Liver (tissue), 9 donors: ENCODE data around the gene NPEPL1. TPM values are rescaled to one million over a fixed set of nuclear protein-coding genes. Genes with fewer than 3 reads are reported as not detected.
"Not testable (repeated sequence)": the region's sequence is repeated elsewhere in the genome, so short reads cannot be mapped to it uniquely, and the experiment has no call there.

ENCODE experiments used
- DNase-seq: peaks from one replicate; pipeline ENCODE4 v3.0.0-alpha.2; 2017; ENCODE audit warnings: low spot score
- H3K27ac ChIP-seq, 2 donors: one replicate each; pipeline ENCODE4 v1.7.0; 2013; ENCODE audit warnings: inconsistent platforms in 2 of 2, low read length in 2 of 2, control low read depth in 1 of 2, low read depth in 1 of 2, mild to moderate bottlenecking in 1 of 2
- H3K27me3 ChIP-seq, 4 donors: one replicate each; pipeline versions ENCODE4 v1.6.1 to v1.7.0; 2013; ENCODE audit warnings: low read length in 3 of 4, inconsistent platforms in 1 of 4, mild to moderate bottlenecking in 1 of 4, moderate library complexity in 1 of 4; ENCODE audit not compliant: control insufficient read depth in 4 of 4, insufficient read depth in 4 of 4
- H3K36me3 ChIP-seq, 4 donors: one replicate each; pipeline versions ENCODE4 v1.6.1 to v1.7.0; 2013; ENCODE audit warnings: low read length in 3 of 4, mild to moderate bottlenecking in 3 of 4, low read depth in 1 of 4, moderate library complexity in 1 of 4; ENCODE audit not compliant: control insufficient read depth in 4 of 4, insufficient read depth in 3 of 4
- H3K4me1 ChIP-seq, 4 donors: one replicate each; pipeline versions ENCODE4 v1.6.1 to v1.7.0; 2013; ENCODE audit warnings: low read length in 3 of 4, mild to moderate bottlenecking in 3 of 4, moderate library complexity in 1 of 4; ENCODE audit not compliant: control insufficient read depth in 4 of 4, insufficient read depth in 4 of 4
- H3K4me3 ChIP-seq, 3 donors: one replicate each; pipeline versions ENCODE4 v1.6.1 to v1.7.0; 2013; ENCODE audit warnings: low read length in 3 of 3, control low read depth in 1 of 3, low read depth in 1 of 3, mild to moderate bottlenecking in 1 of 3
- H3K9ac ChIP-seq, 2 donors: one replicate each; pipeline ENCODE4 v1.7.0; 2013; ENCODE audit warnings: low read length in 2 of 2, mild to moderate bottlenecking in 2 of 2, moderate library complexity in 2 of 2, control low read depth in 1 of 2, low read depth in 1 of 2
- H3K9me3 ChIP-seq, 4 donors: one replicate each; pipeline versions ENCODE4 v1.6.1 to v1.7.0; 2013; ENCODE audit warnings: low read length in 3 of 4; ENCODE audit not compliant: control insufficient read depth in 4 of 4
- CTCF ChIP-seq: fragments of 150-350 bp; IDR thresholded peaks from 2 replicates; pipeline ENCODE4 v1.5.1; 2017; ENCODE audit warnings: improper control_type of control experiment, low read depth, low read length; ENCODE audit not compliant: missing input control
- EGR1 ChIP-seq, 2 donors: IDR thresholded peaks; 2 replicates each; pipeline ENCODE4 v1.6.1; 2016 to 2018; ENCODE audit warnings: antibody characterized with exemption in 2 of 2, low read depth in 2 of 2
- FOXA1 ChIP-seq: IDR thresholded peaks from 2 replicates; pipeline ENCODE4 v1.6.1; 2016; ENCODE audit warnings: antibody characterized with exemption
- FOXA2 ChIP-seq: IDR thresholded peaks from 2 replicates; pipeline ENCODE4 v1.6.1; 2016; ENCODE audit warnings: antibody characterized with exemption
- GABPA ChIP-seq, 2 donors: IDR thresholded peaks in 1 of 2; conservative IDR thresholded peaks in 1 of 2; 2 replicates each; pipeline ENCODE4 v1.6.1; 2016; ENCODE audit warnings: antibody characterized with exemption in 2 of 2, mild to moderate bottlenecking in 1 of 2, moderate library complexity in 1 of 2
- HNF4A ChIP-seq, 2 donors: conservative IDR thresholded peaks; 2 replicates each; pipeline ENCODE4 v1.6.1; 2016; ENCODE audit warnings: antibody characterized with exemption in 2 of 2, mild to moderate bottlenecking in 2 of 2
- HNF4G ChIP-seq: IDR thresholded peaks from 2 replicates; pipeline ENCODE4 v1.6.1; 2016; ENCODE audit warnings: antibody characterized with exemption
- JUND ChIP-seq, 2 donors: IDR thresholded peaks; 2 replicates each; pipeline ENCODE4 v1.6.1; 2016; ENCODE audit warnings: antibody characterized with exemption in 2 of 2
- MAX ChIP-seq: IDR thresholded peaks from 2 replicates; pipeline ENCODE4 v1.6.1; 2016; ENCODE audit warnings: antibody characterized with exemption
- NR2F2 ChIP-seq: IDR thresholded peaks from 2 replicates; pipeline ENCODE4 v1.6.1; 2016; ENCODE audit warnings: antibody characterized with exemption
- RAD21 ChIP-seq, 2 donors: IDR thresholded peaks; 2 replicates each; pipeline ENCODE4 v1.6.1; 2016; ENCODE audit warnings: antibody characterized with exemption in 2 of 2, mild to moderate bottlenecking in 2 of 2
- REST ChIP-seq: IDR thresholded peaks from 2 replicates; pipeline ENCODE4 v1.6.1; 2016; ENCODE audit warnings: antibody characterized with exemption, mild to moderate bottlenecking
- RXRA ChIP-seq, 2 donors: IDR thresholded peaks; 2 replicates each; pipeline ENCODE4 v1.6.1; 2017 to 2018; ENCODE audit warnings: antibody characterized with exemption in 2 of 2, mild to moderate bottlenecking in 1 of 2
- SP1 ChIP-seq: IDR thresholded peaks from 2 replicates; pipeline ENCODE4 v1.6.1; 2018; ENCODE audit warnings: antibody characterized with exemption, mild to moderate bottlenecking
- YY1 ChIP-seq: IDR thresholded peaks from 2 replicates; pipeline ENCODE4 v1.6.1; 2016; ENCODE audit warnings: antibody characterized with exemption, mild to moderate bottlenecking
- ZBTB33 ChIP-seq: IDR thresholded peaks from 2 replicates; pipeline ENCODE4 v1.6.1; 2016; ENCODE audit warnings: antibody characterized with exemption
- WGBS: extraction: QIAGEN DNeasy Blood & Tissue Kit; methylation state at CpG from one replicate; pipeline ENCODE4 v1.1.7; 2013; 5-methylcytosine and 5-hydroxymethylcytosine counted together
- polyA plus RNA-seq, 2 donors: library from polyadenylated mRNA; stranded (reverse) in 1 of 2; unstranded in 1 of 2; fragments of 200-250 nt in 1 of 2; fragments of >200 nt in 1 of 2; fragmentation: Nextera tagmentation in 1 of 2; extraction: Ambion mirVana in 1 of 2; gene quantifications; one replicate each; pipeline versions ENCODE4 v1.2.1 to v1.2.3, GENCODE V29; 2013 to 2015
- total RNA-seq, 2 donors: library from RNA; depleted of rRNA; stranded (reverse); fragments of >200 nt; gene quantifications; one replicate each; pipeline ENCODE4 v1.2.3, GENCODE V29; 2014
- donor health status: healthy.
- donor health status: healthy.
- donor health status: healthy.
- donor health status: healthy.
- donor health status: healthy.

NPEPL1 gene
- total and polyA plus RNA-seq, 4 donors = 8.0 to 13.3 (median 10.9) TPM

- TF ChIP-seq ZBTB33 = no peak
These were observed 56.0 kb downstream of the NPEPL1 start (continued) for GRCh38 chr20:58748618-58749017.

- TF ChIP-seq GABPA (IDR thresholded peaks at IDR 0.05 in 1 of 2, conservative IDR thresholded peaks at IDR 0.05 in 1 of 2) (no peak), RXRA (IDR thresholded peaks at IDR 0.05) (no peak), YY1 (no peak), RAD21 (IDR thresholded peaks at IDR 0.05) (no peak), MAX (no peak), SP1 (no peak)
- H3K9me3 ChIP-seq = no peaks in the 10 kb centered on the region
- H3K27ac ChIP-seq = no peak overlapping the region
- no peak overlapping the region for H3K9ac ChIP-seq
- WGBS = 84% methylated on average over 11 of the region's 11 CpGs
- H3K36me3 ChIP-seq = no peaks in the 10 kb centered on the region
- H3K4me3 ChIP-seq = no peak overlapping the region
- H3K27me3 ChIP-seq = peaks cover 0 to 3% (median 0%) of the 10 kb centered on the region in 4 donors
- H3K4me1 ChIP-seq = peaks cover 0 to 2% (median 0%) of the 10 kb centered on the region in 4 donors
- DNase-seq = no peak
These were observed 56.6 kb downstream of the NPEPL1 start for GRCh38 chr20:58749098-58749769.

GRCh38 chr20:58749979-58750378 is 57.4 kb downstream of the NPEPL1 start:
- WGBS = 88% methylated on average over 5 of the region's 5 CpGs
- no peaks in the 10 kb centered on the region for H3K36me3 ChIP-seq
- H3K4me3 ChIP-seq = no peak overlapping the region
- H3K27me3 ChIP-seq = peaks cover 0 to 3% (median 0%) of the 10 kb centered on the region in 4 donors
- no peak for TF ChIP-seq CTCF
- no peak for TF ChIP-seq JUND (IDR thresholded peaks at IDR 0.05)
- TF ChIP-seq FOXA2 = no peak
- TF ChIP-seq SP1 = no peak
- TF ChIP-seq GABPA (IDR thresholded peaks at IDR 0.05 in 1 of 2, conservative IDR thresholded peaks at IDR 0.05 in 1 of 2) = no peak
- TF ChIP-seq HNF4G = no peak
- no peak for TF ChIP-seq RAD21 (IDR thresholded peaks at IDR 0.05)
- no peak for TF ChIP-seq EGR1 (IDR thresholded peaks at IDR 0.05; ENCODE audit: low read depth in 2 of 2)
- TF ChIP-seq HNF4A (conservative IDR thresholded peaks at IDR 0.05) = no peak
- TF ChIP-seq REST = no peak
- no peak for TF ChIP-seq ZBTB33
- no peak for TF ChIP-seq RXRA (IDR thresholded peaks at IDR 0.05)
- TF ChIP-seq NR2F2 = no peak
- no peak for TF ChIP-seq YY1
- TF ChIP-seq FOXA1 = no peak
- no peaks in the 10 kb centered on the region for H3K9me3 ChIP-seq
- no peak overlapping the region for H3K9ac ChIP-seq
- DNase-seq = no peak
- no peak overlapping the region for H3K27ac ChIP-seq
- H3K4me1 ChIP-seq = peaks cover 0 to 2% (median 0%) of the 10 kb centered on the region in 4 donors

GRCh38 chr20:58750706-58751105 is 58.1 kb downstream of the NPEPL1 start:
- not testable (repeated sequence) for H3K9ac ChIP-seq, H3K27ac ChIP-seq
- 89% methylated on average over 2 of the region's 2 CpGs for WGBS

More at GRCh38 chr20:58750706-58751105, 58.1 kb downstream of the NPEPL1 start:
- not testable (repeated sequence) for H3K4me3 ChIP-seq, H3K9me3 ChIP-seq, H3K27me3 ChIP-seq, H3K4me1 ChIP-seq, DNase-seq, H3K36me3 ChIP-seq
